Hepatocyte (in vitro differentiated cells): Measurements from ENCODE around the gene TCN2. TPM values are rescaled to one million over a fixed set of nuclear protein-coding genes. Genes with fewer than 3 reads are reported as not detected.
"Not testable (repeated sequence)": the region's sequence is repeated elsewhere in the genome, so short reads cannot be mapped to it uniquely, and the experiment has no call there.

Experiments used
- DNase-seq: peaks from one replicate; pipeline ENCODE4 v3.0.0-alpha.2; 2016; ENCODE audit warnings: low spot score
- H2AFZ ChIP-seq: fragments of 200-600 bp; sonication (generic); 2 replicates; pipeline ENCODE4 v1.6.0; 2016; ENCODE audit warnings: antibody characterized with exemption, mild to moderate bottlenecking
- H3K27ac ChIP-seq: fragments of 200-600 bp; sonication (generic); 2 replicates; pipeline ENCODE4 v1.5.1; 2016; ENCODE audit warnings: mild to moderate bottlenecking
- H3K27me3 ChIP-seq: fragments of 200-600 bp; sonication (generic); 2 replicates; pipeline ENCODE4 v1.6.1; 2016
- H3K36me3 ChIP-seq: fragments of 200-600 bp; sonication (generic); replicated peaks from 2 replicates; pipeline ENCODE4 v1.5.1; 2016; ENCODE audit warnings: low read depth; ENCODE audit not compliant: insufficient read depth
- H3K4me1 ChIP-seq: fragments of 200-600 bp; sonication (generic); 2 replicates; pipeline ENCODE4 v1.5.1; 2016; ENCODE audit warnings: mild to moderate bottlenecking, moderate library complexity; ENCODE audit not compliant: insufficient read depth
- H3K4me2 ChIP-seq: fragments of 200-600 bp; sonication (generic); 2 replicates; pipeline ENCODE4 v1.6.0; 2016
- H3K4me3 ChIP-seq: fragments of 200-600 bp; sonication (generic); 2 replicates; pipeline ENCODE4 v1.5.1; 2016; ENCODE audit warnings: mild to moderate bottlenecking
- H3K79me2 ChIP-seq: fragments of 200-600 bp; sonication (generic); 2 replicates; pipeline ENCODE4 v1.6.0; 2017; ENCODE audit warnings: mild to moderate bottlenecking
- H3K9me2 ChIP-seq: fragments of 200-600 bp; sonication (generic); replicated peaks from 2 replicates; pipeline ENCODE4 v1.6.0; 2017; ENCODE audit warnings: mild to moderate bottlenecking; ENCODE audit not compliant: insufficient read depth
- H3K9me3 ChIP-seq: fragments of 200-600 bp; sonication (generic); 2 replicates; pipeline ENCODE4 v1.5.1; 2016; ENCODE audit warnings: low read depth, mild to moderate bottlenecking
- H4K20me1 ChIP-seq: fragments of 200-600 bp; sonication (generic); 2 replicates; pipeline ENCODE4 v1.6.0; 2016; ENCODE audit warnings: mild to moderate bottlenecking; ENCODE audit not compliant: insufficient read depth, poor library complexity, severe bottlenecking
- CTCF ChIP-seq: fragments of 200-600 bp; sonication (generic); IDR thresholded peaks from 2 replicates; pipeline ENCODE4 v1.5.1; 2016; ENCODE audit warnings: antibody characterized with exemption, mild to moderate bottlenecking; ENCODE audit not compliant: poor library complexity
- EZH2 ChIP-seq: fragments of 200-600 bp; sonication (generic); IDR thresholded peaks from 2 replicates; pipeline ENCODE4 v1.6.1; 2016; ENCODE audit warnings: antibody characterized with exemption, mild to moderate bottlenecking, borderline replicate concordance
- EZH2phosphoT487 ChIP-seq: fragments of 200-600 bp; sonication (generic); IDR thresholded peaks from one replicate; pipeline ENCODE4 v1.6.1; 2018; ENCODE audit warnings: antibody characterized with exemption, mild to moderate bottlenecking, low read depth, moderate library complexity; ENCODE audit not compliant: unreplicated experiment, severe bottlenecking
- WGBS: methylation state at CpG from one replicate; pipeline ENCODE4 v1.1.6; 2016; ENCODE audit warnings: low lambda C conversion rate; ENCODE audit errors: missing lambda C conversion rate; 5-methylcytosine and 5-hydroxymethylcytosine counted together
- polyA plus RNA-seq: library from polyadenylated mRNA; unstranded; fragments of >200 nt; fragmentation: Nextera tagmentation; extraction: Ambion mirVana; gene quantifications from 2 replicates; pipeline ENCODE4 v1.2.1, GENCODE V29; 2016
- total RNA-seq: library from RNA; depleted of rRNA; stranded (reverse); fragments of >200 nt; gene quantifications from 2 replicates; pipeline ENCODE4 v1.2.3, GENCODE V29; 2014

TCN2 gene
- total and polyA plus RNA-seq, 2 experiments from 2014 or later: 28.8 to 39.3 TPM

DNA sequence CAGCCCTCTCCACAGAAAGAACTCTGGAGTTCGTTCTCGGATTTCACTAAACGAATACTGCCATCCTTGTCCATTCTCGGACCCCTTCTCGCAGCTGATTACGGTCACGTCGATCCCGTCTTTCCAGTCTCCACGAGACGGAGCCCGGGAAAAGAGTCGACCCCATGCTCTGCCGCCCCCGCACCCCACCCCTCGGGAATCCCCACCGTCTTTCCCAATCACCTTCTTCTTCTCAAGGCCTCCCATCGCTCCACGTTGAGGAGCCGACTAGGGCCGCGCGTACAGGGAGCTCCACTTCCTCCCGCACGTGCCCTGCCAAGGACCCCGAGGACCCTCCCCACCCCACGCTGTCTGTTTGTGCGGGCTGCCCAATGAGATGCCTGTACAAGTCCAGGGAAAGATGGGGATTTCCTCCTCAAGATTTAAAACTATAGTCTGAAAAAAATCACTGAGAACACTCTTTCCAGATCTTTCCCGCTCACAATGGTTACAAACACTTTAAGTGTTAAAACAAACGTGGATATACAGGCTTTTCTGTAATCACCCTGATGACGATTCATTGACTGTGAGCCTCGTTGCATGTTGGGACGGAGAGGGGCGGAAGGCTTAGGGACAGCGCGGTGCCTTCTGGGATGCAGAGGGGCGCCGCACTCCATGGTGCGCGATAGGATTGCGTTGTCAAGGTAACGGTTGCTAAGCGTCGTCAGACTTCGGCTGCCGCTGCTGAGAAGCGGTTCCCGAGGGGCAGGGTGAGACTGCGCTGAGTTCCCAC lies 15.2 kb upstream of the TCN2 start, which contains the start of gene PES1:
Gene PES1, minus strand, starts transcription at position 323 of the 772 bp plus-strand sequence. Its CDS starts 77 bp downstream, at position 246.
- no peak for TF ChIP-seq EZH2
- TF ChIP-seq CTCF: no peak
- TF ChIP-seq EZH2phosphoT487: no peak
- Histone ChIP-seq H3K27me3 (no peaks in the 10 kb centered on the region), H2AFZ (peak within 1 kb of the TSS; percentile 2), H4K20me1 (peaks cover 7% of the 10 kb centered on the region), H3K9me2 (no peaks in the 10 kb centered on the region), H3K9me3 (no peaks in the 10 kb centered on the region), H3K79me2 (peaks cover 20% of the 10 kb centered on the region), H3K4me3 (peak within 1 kb of the TSS; percentile 62), H3K4me1 (peaks cover 11% of the 10 kb centered on the region), H3K4me2 (peak within 1 kb of the TSS; percentile 92), H3K36me3 (no peaks in the 10 kb centered on the region), H3K27ac (peak within 1 kb of the TSS; percentile 82)
- WGBS: under 1% methylated on average over 45 of the region's 49 CpGs
- DNase-seq: peak; percentile 99

DNA sequence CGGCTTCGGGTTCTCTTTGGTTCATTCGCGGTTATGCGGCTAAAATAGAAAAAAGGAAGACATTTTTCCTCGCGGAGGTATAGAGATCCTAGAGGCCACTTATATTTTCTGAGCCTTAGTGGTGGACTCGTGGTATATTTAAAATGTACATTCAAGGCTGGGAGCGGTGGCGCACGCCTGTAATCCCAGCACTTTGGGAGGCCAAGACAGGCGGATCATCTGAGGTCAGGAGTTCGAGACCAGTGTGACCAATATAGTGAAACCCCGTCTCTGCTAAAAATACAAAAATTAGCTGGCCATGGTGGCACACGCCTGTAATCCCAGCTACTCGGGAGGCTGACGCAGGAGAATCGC lies 14.6 kb upstream of the TCN2 start:
- H3K4me3 ChIP-seq, H4K20me1 ChIP-seq, H3K27ac ChIP-seq, H2AFZ ChIP-seq, H3K9me2 ChIP-seq, H3K36me3 ChIP-seq, H3K27me3 ChIP-seq, H3K9me3 ChIP-seq, DNase-seq: not testable (repeated sequence)
- WGBS: 48% methylated on average over 18 of the region's 18 CpGs
- Histone ChIP-seq H3K79me2 (peaks cover 20% of the 10 kb centered on the region), H3K4me1 (peaks cover 11% of the 10 kb centered on the region), H3K4me2 (peak overlapping the region; percentile 65)

DNA sequence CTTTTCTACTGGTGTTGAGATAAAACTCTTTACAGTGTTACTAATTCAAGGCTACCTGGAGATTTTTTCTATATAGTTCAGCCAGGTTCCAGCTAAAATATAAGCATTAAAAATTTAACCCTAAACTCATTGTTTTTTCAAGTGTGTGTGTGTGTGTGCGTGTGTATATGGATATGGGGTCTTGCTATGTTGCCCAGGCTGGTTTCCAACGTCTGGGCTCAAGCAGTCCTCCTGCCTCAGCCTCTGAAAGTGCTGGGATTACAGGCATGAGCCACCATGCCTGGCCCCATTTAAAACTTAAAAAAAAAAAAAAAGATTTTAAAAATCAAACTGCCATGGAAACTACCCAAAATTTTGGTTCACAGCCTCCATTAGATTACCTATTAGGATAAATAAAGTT lies 10.8 kb upstream of the TCN2 start:
- Histone ChIP-seq H3K4me2 (no peak overlapping the region), H3K36me3 (no peaks in the 10 kb centered on the region), H3K9me3 (no peaks in the 10 kb centered on the region), H3K4me3 (no peak overlapping the region), H3K27ac (no peak overlapping the region), H4K20me1 (no peaks in the 10 kb centered on the region), H3K9me2 (no peaks in the 10 kb centered on the region), H2AFZ (no peak overlapping the region), H3K4me1 (peaks cover 3% of the 10 kb centered on the region), H3K79me2 (peaks cover 4% of the 10 kb centered on the region), H3K27me3 (no peaks in the 10 kb centered on the region)
- TF ChIP-seq EZH2: no peak
- TF ChIP-seq CTCF: no peak
- TF ChIP-seq EZH2phosphoT487: no peak
- DNase-seq: no peak
- WGBS: 59% methylated on average over 2 of the region's 2 CpGs

GRCh38 chr22:30596886-30597285 lies 10.1 kb upstream of the TCN2 start:
- no peak for TF ChIP-seq EZH2phosphoT487
- no peak for TF ChIP-seq CTCF
- TF ChIP-seq EZH2: no peak
- Histone ChIP-seq H4K20me1 (no peaks in the 10 kb centered on the region), H3K9me3 (no peaks in the 10 kb centered on the region), H3K27ac (no peak overlapping the region), H3K79me2 (no peaks in the 10 kb centered on the region), H3K4me2 (no peak overlapping the region), H2AFZ (no peak overlapping the region), H3K4me3 (no peak overlapping the region), H3K4me1 (peaks cover 3% of the 10 kb centered on the region), H3K27me3 (no peaks in the 10 kb centered on the region), H3K36me3 (no peaks in the 10 kb centered on the region), H3K9me2 (no peaks in the 10 kb centered on the region)
- WGBS: 89% methylated on average over 29 of the region's 29 CpGs
- no peak for DNase-seq
